NCI-H524 treated with DMSO at 0.1 percent for 48 hours (cell line): ENCODE results near the gene APLP2.
"Not testable (repeated sequence)": the region's sequence is repeated elsewhere in the genome, so short reads cannot be mapped to it uniquely, and the experiment has no call there.

Source experiments
- DNase-seq: peaks from one replicate; lab custom pipeline; 2025; lab: John Stamatoyannopoulos, UW

APLP2 gene

DNA sequence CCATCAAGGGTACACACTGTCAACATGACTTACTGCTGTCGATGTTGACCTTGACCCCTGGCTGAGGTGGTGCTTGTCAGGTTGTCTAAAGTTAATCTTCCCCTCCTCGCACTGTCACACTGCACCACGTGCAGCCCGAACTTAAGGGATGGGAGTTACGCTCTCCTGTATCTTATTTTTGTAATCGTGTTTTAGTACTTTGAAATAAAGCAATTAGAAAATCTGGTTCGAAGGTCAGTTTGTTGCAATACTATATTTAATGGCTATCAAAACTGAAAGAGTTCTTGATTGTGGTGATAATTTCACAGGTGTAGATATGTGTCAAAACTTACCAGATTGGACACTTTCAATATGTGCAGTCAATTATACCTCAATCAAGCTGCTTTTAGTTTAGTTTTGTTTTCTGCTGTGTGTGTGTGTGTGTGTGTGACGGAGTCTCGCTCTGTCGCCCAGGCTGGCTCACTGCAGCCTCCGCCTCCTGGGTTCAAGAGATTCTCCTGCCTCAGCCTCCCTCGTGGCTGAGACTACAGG lies 79.2 kb downstream of the APLP2 start:
- DNase-seq: no peak

DNA sequence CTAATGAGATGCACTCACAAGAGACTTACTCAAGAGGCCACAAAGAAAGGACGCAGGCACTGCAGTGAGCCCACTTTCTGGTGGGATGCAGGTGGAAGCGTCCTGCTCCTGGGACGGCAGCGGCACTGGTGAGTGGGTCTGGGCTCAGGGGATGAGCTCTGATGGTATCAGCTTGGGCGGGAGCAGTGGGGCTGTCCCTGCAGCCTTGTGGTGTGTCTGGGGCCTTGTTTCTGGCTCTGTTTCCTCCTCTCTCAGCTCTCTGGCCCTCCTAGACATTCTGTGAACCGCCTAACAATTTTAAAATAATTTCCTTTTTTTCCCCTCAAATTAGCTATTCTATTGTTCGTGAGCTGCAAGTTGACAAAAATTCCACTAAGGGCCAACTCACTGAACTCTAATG lies 81.1 kb downstream of the APLP2 start:
- DNase-seq: no peak

DNA sequence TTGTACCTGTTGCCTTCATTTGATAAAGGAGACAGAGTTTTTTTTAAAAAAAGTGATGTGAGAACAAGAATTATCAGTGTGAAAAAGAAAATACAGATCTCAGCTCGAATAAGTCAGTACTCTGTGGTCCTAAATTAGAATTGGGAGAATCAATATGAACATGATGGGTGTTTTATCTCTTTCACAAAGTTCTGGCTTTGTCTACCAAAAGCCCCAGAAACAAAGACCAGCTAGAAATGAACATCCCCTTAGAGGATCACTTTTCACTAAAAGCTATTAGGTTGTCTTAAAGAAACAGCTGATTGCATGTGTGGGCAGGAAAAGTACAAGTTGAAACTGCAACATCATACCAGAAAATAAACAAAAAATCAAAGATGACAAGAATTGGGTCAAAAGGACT lies 81.5 kb downstream of the APLP2 start:
- DNase-seq: no peak

DNA sequence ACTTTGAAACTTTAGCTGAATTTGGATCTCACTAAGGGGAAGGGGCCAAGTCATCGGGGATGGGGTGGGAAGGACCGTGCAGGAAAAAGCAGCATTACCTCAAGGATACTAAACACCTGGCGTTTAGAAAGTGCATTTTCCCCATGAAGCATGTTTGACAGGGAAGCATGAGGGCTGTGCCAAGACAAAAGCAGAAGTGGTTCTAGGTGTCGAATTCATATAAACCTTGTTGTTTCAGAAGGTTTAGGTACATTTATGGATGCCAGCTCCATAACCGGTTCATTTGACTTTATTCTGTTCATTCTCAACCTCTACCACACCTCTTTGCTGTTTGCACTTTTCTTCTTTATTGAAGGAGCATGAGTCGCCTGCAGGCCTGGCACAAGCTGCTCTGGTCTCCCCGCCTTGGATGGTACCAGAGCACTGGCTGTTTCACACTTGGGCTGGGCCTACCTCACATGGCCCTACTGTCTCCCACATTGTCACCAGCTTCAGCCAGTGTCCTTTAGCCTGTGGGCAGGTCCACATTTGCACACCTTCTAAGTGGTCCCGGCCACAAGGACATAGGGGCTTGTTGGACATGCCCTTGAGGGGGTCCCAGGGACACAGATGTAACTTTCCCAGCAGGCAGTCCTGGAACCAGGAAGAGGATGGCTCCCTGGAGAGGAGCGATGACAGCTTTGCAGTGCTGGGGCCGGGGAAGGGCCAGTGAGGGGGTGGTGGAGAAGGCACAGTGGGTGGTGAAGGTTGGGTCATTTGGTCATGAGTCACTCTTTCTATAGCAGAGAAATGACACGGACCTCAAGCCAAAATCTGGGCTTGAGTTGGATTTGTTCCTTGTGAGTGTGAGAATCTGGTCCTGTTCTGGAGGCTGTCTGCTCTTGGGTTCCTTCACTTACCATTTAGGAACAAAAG lies 86.7 kb downstream of the APLP2 start:
- DNase-seq: no peak

DNA sequence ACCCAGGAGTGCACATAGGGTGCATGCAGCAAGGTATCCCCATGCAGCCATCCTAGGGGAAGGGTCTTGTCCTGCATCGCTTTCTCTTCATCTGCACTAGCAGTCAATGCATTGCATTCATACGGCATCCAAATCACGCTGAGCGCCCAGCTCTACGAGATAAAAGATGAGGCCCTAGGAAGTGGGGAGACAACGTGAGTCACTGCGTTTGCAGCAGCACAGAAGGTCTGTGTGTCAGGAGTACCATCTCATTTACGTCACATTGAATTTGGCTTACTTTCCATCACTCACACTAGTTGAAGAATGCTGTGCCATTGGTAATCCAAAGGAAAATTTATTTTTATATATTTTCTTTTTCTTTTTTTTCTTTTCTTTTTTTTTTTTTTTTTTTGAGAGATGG lies 87.4 kb downstream of the APLP2 start:
- DNase-seq: no peak

DNA sequence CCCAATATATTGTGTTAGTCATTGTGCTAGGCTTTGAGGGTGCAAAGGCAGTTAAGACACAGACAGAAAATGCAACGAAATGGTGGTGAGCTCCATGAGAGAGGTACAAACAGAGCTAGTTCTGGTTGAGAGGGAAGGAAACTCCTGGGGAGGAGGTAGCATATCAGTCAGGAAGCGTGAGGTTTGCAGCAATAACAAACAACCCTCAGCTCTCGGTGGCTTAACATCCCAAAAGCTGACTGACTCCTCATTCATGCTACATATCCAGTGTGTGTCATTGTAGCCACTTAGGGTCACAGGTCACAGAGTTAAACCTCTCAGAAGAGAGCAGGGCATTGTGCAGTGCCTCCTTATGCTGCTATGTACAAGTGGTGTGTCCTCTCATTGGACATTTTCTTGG lies 88.1 kb downstream of the APLP2 start:
- DNase-seq: no peak

DNA sequence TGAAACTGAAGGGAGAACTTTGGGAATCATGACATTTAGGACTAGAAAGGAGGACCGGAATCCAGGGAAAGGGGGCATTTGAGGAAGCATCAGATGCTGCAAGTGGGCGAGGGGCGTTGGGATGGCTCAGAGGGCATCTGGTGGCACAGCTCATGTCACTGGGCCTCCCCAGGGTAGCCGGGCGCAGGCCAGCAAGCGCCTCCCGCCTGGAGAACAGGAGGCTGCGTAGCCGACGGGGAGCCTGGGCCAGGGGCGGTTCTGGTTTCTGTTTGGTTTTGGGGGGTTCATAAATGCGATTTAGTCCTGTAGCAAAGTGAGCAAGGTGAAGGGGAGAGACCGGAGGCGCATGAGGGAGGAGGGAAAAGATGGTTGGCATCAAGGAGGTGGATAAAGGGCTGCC lies 89.4 kb downstream of the APLP2 start:
- no peak for DNase-seq

DNA sequence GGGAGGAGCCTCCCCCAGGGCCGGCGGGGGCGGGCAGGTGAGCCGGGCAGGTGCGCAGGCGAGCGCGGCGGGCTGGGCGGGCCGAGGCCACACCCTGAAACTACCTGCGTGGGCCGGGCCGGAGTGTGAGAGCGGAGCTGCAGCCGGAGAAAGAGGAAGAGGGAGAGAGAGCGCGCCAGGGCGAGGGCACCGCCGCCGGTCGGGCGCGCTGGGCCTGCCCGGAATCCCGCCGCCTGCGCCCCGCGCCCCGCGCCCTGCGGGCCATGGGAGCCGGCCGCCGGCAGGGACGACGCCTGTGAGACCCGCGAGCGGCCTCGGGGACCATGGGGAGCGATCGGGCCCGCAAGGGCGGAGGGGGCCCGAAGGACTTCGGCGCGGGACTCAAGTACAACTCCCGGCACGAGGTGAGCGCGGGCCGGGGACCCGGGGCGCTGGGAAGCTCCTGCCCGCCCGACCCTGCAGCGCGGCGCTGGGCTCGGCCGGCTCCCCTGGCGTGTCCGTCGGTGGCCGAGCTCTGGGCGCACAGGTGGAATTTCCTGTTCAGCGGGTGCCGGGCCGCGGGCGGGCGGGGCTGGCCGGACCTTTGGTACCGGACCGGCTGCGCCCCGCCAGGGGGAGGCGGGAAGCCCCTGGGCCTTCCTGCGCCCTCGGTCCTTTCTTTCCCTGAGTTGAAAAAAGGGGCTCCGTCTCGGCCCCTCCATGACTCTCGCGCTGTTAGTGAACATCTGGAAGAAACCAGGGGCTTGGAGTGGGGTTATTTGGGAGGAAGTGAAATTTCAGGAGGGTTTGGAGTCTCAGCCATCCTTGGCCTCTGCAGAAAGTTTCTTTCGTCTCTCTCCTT lies 90.2 kb downstream of the APLP2 start, which contains the start of gene ST14:
TSS of gene ST14 (plus strand) at position 126 of the 841 bp plus-strand sequence. CDS start at position 324, 198 bp downstream.
- DNase-seq: no peak

DNA sequence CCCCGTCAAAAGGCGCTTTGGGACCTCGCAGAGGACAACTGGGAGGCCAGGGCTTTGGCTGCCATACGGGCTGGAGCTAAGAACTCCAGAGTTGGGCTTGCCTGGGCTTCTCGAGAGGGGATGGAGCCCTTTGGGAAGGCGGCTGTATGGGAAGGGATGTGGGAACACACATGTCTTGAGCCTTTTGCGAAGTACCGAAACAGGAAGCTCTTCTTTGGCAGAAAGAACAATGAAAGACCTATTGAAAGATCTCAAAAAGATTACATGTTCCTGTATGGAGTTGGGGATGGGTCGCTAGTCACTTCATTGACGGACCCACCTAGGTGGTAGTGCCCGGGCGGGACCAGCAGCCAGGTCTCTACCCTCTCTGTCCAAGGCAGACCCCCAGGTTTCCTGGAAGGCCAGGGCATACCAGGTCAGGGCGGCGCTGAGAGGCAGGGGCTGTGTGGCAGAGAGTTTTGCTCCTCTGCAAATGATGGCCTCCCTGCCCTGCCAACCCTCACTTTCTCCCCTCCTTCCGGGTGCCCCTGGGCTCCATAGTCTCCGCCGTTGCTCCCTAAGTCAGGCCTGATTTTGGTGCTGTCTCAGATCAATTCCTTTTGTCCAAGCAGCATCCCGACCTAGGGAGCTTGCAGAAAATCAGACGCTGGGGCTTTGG lies 90.9 kb downstream of the APLP2 start:
- DNase-seq: no peak

DNA sequence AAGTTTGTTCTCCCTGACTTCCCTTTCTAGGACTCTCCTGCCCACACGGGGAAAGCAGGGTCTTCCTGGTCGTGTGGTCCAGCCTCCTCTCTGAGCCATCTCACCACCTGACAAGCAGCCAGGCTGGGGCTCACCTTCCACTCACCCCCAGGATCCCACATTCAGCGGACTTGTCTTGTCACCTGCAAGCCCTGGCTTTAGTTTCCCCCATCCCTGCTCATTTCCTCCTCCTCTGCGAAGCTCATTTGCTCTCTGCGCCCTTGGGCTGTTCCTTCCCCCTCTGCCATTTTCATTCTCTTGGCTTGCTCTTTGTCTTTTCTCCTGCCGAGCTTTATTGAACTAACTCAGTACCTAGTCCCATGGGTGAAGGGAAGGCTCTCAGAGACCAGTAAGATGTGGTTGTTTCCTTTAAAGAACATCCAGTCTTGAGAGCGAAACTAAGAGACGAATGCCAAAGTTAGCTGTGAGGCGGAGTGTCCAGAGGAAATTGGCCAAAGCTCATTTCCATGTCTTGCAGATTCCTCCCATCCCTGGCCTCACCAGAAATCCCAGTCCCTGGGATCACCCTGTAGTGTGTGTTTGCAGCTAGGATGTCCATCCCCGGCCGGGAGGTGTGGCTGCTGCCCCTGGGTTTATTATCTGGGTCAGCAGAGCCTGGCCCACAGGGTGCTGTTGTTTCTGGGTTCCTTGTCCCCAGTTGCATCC lies 91.9 kb downstream of the APLP2 start:
- no peak for DNase-seq

DNA sequence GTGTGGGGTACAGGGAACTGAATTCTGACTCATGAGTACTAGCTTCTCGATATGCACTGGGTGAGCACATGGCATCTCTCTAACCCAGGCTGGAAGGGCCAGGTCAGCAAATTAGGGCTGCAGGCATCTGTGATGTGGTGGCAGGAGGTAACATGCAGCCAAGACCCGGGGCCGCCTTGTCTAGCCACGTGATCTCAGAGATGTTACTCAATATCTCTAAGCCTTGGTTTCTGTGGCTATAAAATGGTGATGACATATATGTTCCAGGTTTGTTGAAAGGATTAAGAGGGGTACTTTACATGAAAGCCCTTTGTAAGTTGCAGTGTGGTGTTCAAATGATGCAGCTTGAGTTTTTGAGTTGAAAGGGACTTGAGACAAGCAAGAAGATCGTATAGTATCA lies 93.0 kb downstream of the APLP2 start:
- DNase-seq: no peak

DNA sequence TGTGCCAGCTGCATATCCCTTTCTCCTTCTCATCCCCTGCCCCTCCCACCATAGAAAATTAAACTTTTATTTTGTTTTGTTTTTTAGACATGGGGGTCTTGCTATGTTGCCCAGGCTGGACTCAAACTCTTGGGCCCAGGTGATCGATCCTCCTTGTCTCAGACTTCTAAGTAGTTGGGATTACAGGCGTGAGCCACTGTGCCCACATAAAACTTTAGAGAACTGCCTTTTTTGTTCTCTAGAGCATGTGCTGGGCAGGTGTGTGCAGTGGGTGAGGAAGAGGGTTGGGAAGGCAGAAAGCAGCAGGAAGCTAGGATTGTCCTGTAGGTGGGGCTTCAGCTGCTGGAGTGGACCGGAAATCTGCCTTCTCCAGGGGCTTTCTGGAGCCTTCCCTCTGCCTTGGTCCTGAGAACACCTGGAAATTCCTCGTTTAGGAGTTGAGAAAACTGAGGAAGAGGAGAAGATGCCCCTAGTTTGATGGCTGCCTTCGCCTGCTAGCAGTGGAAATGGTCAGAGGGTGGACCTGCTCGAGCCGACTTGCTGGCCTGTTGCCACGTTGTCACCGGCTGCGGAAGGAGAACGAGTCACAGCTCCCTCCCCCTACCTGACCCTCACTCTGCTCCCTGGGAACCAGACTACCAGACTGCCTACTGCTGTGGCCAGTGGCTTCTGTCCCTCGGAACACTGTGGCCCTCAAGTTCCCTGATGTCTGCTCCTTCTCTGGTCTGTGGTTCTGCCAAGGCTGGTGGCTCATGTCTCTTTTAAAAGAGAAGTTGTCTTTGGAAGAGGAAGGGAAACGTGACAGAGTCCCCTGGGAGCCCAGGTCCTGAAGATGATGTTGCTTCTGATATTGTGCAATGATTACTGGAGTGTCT lies 93.9 kb downstream of the APLP2 start:
- no peak for DNase-seq

DNA sequence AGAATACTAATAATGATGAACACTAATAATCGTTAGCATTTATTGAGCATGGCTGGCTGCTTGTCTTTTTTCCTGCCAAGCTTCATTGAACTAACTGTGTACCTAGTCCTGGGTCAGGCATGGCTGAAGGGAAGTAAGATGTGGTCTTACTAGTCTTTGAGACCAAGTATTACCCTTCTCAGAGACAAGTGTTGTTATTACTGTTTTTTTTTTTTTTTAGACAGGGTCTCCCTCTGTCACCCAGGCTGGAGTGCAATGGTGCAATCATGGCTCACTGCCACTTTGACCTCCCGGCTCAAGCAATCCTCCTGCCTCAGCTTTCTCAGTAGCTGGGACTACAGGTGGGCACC lies 94.5 kb downstream of the APLP2 start:
- no peak for DNase-seq

DNA sequence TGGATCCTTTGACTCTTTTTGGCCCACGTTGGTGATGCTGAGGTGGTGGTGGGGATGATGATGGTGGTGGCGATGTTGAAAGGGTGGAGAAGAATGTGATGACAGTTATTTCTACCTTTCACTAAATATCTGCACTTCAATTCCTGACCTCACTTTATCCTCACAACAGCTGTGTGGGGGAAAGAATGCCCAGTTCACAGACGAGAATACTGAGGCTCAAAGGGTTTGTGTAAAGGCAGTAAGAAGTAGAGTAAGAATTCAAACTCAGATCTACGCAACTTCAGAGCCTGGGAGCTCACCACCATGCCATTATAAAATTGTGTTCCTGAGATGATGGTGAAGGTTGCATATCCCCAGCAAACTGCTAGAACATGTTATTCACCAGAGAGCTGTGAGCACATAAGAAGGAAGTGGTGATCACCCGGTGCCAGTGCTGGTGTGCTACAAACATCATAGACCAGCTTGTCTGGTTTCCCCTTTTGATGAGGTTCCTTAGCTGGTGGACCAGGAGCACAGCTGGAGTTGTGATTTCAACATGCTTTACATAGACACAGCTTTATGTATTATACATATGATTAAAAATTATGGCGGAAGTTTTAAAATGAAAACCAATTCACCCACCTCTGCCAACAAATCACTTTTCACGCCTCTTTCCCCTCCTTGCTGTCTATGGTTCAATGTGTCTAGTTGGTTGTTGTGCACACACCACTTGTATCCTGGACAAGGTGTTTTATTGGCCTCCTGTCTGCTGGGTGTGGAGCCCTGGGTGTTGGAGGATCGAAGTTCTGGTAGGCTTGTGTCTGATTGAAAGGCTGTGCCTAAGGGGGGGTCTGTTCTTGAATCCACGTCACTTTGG lies 96.1 kb downstream of the APLP2 start:
- DNase-seq: no peak

DNA sequence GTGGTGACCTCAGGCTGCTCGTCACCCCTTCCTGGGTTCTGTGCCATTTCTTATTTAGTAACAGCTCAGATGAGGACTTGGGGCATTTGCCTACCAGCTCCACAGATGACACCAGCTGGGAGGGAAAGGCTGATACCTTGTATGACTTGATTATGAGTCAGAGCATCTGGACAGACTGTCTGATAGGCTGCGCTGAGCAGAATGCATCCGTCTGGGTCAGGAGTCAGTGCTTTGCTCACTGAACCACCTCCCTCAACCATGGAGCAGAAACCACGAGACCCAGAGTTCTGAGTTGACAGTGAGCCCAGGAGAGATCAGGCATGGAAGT lies 96.7 kb downstream of the APLP2 start:
- DNase-seq: peak; percentile 26

DNA sequence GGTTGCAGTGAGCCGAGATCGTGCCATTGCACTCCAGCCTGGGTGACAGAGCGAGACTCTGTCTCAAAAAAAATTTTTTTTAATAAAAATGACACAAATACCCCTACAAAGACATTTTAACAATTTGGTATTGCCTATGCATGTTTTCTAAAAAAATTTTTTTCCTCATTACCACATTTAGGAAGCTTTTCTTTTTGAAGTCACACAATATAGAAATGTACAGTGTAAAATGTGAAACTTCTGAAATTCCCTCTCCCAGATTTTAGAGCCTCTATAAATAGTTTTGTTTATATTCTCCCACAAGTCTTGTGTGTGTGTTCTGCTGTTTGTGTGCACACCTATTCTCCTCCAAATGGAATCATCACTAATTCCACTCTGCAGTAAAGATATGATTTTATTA lies 97.5 kb downstream of the APLP2 start:
- DNase-seq: no peak

DNA sequence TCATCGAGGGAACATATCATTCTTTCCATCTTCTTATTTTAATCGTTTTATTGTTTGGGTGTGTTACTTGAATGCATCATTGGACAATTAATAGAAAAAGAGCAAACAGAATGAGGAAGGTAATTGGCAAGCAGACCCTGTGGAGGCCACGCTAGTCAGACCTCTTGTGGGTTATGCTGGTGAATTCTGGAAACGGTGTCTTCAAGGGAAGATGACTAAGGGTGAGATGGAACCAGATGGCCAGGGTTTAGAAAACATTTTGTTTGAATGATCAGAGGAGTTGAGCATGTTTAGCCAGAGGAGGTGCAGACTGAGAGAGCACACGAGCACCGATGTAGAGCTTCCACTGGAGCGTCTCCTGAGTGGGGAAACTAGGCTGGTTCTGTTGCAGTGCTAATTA lies 98.4 kb downstream of the APLP2 start:
- DNase-seq: no peak

DNA sequence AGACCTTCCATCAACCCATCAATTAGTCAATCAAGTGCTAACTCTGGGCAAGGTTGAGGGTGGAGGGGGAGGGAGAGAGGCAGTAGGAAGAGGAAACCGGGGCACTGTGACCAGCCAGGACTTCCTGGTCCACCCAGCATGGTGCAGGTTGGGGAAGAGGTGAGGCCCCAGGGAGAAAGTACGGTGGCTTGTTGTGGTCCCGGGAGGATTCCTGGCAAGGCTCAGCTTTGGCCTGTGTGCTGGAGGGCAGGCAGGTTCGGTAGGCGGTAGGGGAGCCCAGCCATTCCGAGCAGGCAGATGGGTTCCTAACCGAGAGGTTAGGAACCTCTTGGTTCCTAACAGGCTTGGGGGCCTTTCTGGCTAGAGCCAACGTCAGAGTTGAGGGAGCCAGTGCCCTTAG lies 100.7 kb downstream of the APLP2 start:
- DNase-seq: no peak

DNA sequence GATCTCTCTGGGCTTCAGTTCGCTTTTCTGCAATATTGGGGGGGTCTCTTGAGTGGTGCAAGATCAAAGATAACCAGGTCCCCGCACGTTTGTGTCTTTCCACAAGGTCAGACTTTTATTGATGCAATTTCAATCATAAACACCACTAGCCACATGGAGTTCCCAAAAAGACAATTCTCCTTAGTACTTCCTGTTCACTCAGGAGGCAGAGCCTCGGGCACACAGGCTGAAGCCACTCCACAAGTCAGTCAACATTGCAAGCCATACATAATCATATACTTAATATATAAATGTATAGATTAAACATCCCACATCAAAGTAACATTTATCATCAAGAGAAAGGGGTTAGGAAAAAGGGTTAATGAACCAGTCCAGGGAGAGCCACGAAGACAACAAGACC lies 101.8 kb downstream of the APLP2 start:
- DNase-seq: no peak

DNA sequence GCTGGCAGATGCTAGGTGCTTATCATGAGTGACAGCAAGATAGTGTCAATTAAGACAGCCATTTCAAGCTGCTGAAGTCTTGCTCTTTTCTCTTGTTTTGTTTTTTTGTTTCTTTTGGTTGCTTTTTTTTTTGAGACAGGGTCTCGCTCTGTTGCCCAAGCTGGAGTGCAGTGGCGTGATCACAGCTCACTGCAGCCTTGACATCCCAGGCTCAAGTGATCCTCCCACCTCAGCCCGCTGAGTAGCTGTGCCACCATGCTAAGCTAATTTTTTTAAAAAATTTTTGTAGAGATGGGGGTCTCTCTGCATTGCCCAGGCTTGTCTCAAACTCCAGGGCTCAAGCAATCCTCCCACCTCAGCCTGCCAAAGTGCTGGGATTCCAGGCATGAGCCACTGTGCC lies 102.3 kb downstream of the APLP2 start:
- not testable (repeated sequence) for DNase-seq
